K562 (cell line): ENCODE results near the gene PCNX3. TPM values are rescaled to one million over a fixed set of nuclear protein-coding genes. Genes with fewer than 3 reads are reported as not detected.

Experiments used
- ATAC-seq: fragments of 200-7000 bp; cut with Tn5 transposase; 3 replicates; pipeline ENCODE4 v1.9.1; 2020; ENCODE audit warnings: moderate library complexity
- BruUV-seq: library from RNA; stranded (reverse); fragments of 400-500 nt; replicated peaks from 2 replicates; lab custom pipeline; 2021; lab: Mats Ljungman, UMichigan
- CTCF ChIA-PET: fragments of 300-600 bp; formaldehyde crosslinking; extraction: SDS; loops from one replicate; lab custom pipeline; 2021; ENCODE audit warnings: low intra/inter-chr PET ratio; lab: Yijun Ruan, JAX
- POLR2A ChIA-PET: fragments of 300-600, 350-650 bp; sonication (Branson Sonifier 250); formaldehyde crosslinking; extraction: SDS; loops from one replicate; lab custom pipeline; 2021; ENCODE audit warnings: antibody characterized with exemption, inconsistent platforms; lab: Yijun Ruan, JAX
- DNase-seq, 4 experiments: peaks; one replicate each; pipeline versions ENCODE4 v3.0.0 to v3.0.0-alpha.2; 2011 to 2018; ENCODE audit warnings: low spot score in 3 of 4, mixed read lengths in 3 of 4; ENCODE audit errors: extremely low read depth in 1 of 4
- FAIRE-seq: peaks from 2 replicates; lab custom pipeline; 2011; peaks lifted over from hg19 to GRCh38; lab: Jason Lieb, UNC
- H2AFZ ChIP-seq: 2 replicates; pipeline ENCODE4 v1.6.0; 2011; ENCODE audit warnings: low read depth, low read length, control low read depth, inconsistent platforms
- H3K27ac ChIP-seq: fragments of 200-600 bp; 3 replicates; pipeline ENCODE4 v1.8.0; 2011; ENCODE audit warnings: low read depth, mild to moderate bottlenecking, control low read depth, inconsistent platforms, low read length, moderate library complexity, mixed read lengths; ENCODE audit errors: extremely low read depth
- H3K27me3 ChIP-seq, 2 experiments: fragments of 300-600 bp in 1 of 2; 2 replicates in 1 of 2; 3 replicates in 1 of 2; pipeline versions ENCODE4 v1.6.0 to v1.8.0; 2011; ENCODE audit warnings: inconsistent platforms in 2 of 2, low read length in 2 of 2, mild to moderate bottlenecking in 1 of 2, mixed read lengths in 1 of 2, moderate library complexity in 1 of 2; ENCODE audit not compliant: control insufficient read depth in 2 of 2, insufficient read depth in 2 of 2
- H3K36me3 ChIP-seq: fragments of 300-600 bp; 3 replicates; pipeline ENCODE4 v1.8.0; 2011; ENCODE audit warnings: mild to moderate bottlenecking, low read length, inconsistent platforms; ENCODE audit not compliant: control insufficient read depth, insufficient read depth
- H3K4me1 ChIP-seq, 2 experiments: fragments of 200-600 bp in 1 of 2; replicated peaks in 1 of 2; 2 replicates in 1 of 2; 3 replicates in 1 of 2; pipeline versions ENCODE4 v1.5.1 to v1.8.0; 2011; ENCODE audit warnings: inconsistent platforms in 2 of 2, low read length in 2 of 2, mild to moderate bottlenecking in 1 of 2, mixed read lengths in 1 of 2, moderate library complexity in 1 of 2; ENCODE audit not compliant: control insufficient read depth in 2 of 2, insufficient read depth in 2 of 2
- H3K4me2 ChIP-seq: 2 replicates; pipeline ENCODE4 v1.6.1; 2011; ENCODE audit warnings: low read length, control low read depth, inconsistent platforms, mixed read lengths; ENCODE audit not compliant: insufficient read depth
- H3K4me3 ChIP-seq: fragments of 200-600 bp; sonication (generic), shearing (Covaris generic); 2 replicates; pipeline ENCODE4 v1.5.1; 2016; ENCODE audit warnings: control low read depth, inconsistent platforms
- H3K79me2 ChIP-seq: fragments of 200-600 bp; 3 replicates; pipeline ENCODE4 v1.8.0; 2011; ENCODE audit warnings: low read length, inconsistent platforms; ENCODE audit not compliant: control insufficient read depth, insufficient read depth
- H3K9ac ChIP-seq, 2 experiments: 2 replicates each; pipeline versions ENCODE4 v1.6.0 to v1.6.1; 2011; ENCODE audit warnings: low read depth in 2 of 2, low read length in 2 of 2, control low read depth in 1 of 2, inconsistent platforms in 1 of 2, mild to moderate bottlenecking in 1 of 2, mixed read lengths in 1 of 2; ENCODE audit not compliant: insufficient read depth in 1 of 2
- H3K9me1 ChIP-seq: one replicate; pipeline ENCODE4 v1.6.0; 2011; ENCODE audit warnings: inconsistent platforms, mild to moderate bottlenecking, low read length, moderate library complexity; ENCODE audit not compliant: control insufficient read depth, insufficient read depth
- H3K9me3 ChIP-seq: replicated peaks from 2 replicates; pipeline ENCODE4 v1.5.1; 2011; ENCODE audit warnings: low read depth, low read length, inconsistent platforms; ENCODE audit not compliant: control insufficient read depth, insufficient read depth
- H4K20me1 ChIP-seq: replicated peaks from 2 replicates; pipeline ENCODE4 v1.6.1; 2011; ENCODE audit warnings: low read length, inconsistent platforms, mixed read lengths; ENCODE audit not compliant: control insufficient read depth, insufficient read depth
- EGR1 ChIP-seq: fragments of 450-650 bp; conservative IDR thresholded peaks from 2 replicates; pipeline ENCODE4 v1.6.1; 2017; ENCODE audit warnings: mild to moderate bottlenecking
- GABPB2 ChIP-seq: fragments of 250-450 bp; sonication (Bioruptor Pico); conservative IDR thresholded peaks from 2 replicates; pipeline ENCODE4 v1.5.1; 2021; ENCODE audit warnings: mild to moderate bottlenecking
- IFI16 ChIP-seq: fragments of 250-450 bp; sonication (Bioruptor Pico); IDR thresholded peaks from 2 replicates; pipeline ENCODE4 v2.1.2; 2022; ENCODE audit warnings: mild to moderate bottlenecking, inconsistent platforms
- IRF9 ChIP-seq: fragments of 450-650 bp; IDR thresholded peaks from 2 replicates; pipeline ENCODE4 v1.6.1; 2016; ENCODE audit warnings: missing biosample characterization, missing genetic modification characterization
- MAFF ChIP-seq: IDR thresholded peaks from 2 replicates; pipeline ENCODE4 v1.6.1; 2012; ENCODE audit warnings: low read length, improper control_type of control experiment
- MCM3 ChIP-seq: fragments of 450-650 bp; IDR thresholded peaks from 2 replicates; pipeline ENCODE4 v1.6.1; 2016
- NCOA6 ChIP-seq: fragments of 450-650 bp; IDR thresholded peaks from 2 replicates; pipeline ENCODE4 v1.6.1; 2017; ENCODE audit warnings: mild to moderate bottlenecking
- NUFIP1 ChIP-seq: fragments of 450-650 bp; IDR thresholded peaks from 2 replicates; pipeline ENCODE4 v1.6.1; 2018; ENCODE audit not compliant: partially characterized antibody
- POLR2G ChIP-seq: fragments of 200-400 bp; formaldehyde crosslinking; IDR thresholded peaks from 2 replicates; pipeline ENCODE4 v1.6.1; 2017; ENCODE audit warnings: low read depth, mild to moderate bottlenecking, antibody characterized with exemption, low read length, moderate library complexity
- THRAP3 ChIP-seq: fragments of 450-650 bp; IDR thresholded peaks from 2 replicates; pipeline ENCODE4 v1.6.1; 2016; ENCODE audit warnings: mild to moderate bottlenecking, inconsistent platforms, borderline replicate concordance
- ZBTB17 ChIP-seq: fragments of 450-650 bp; formaldehyde crosslinking; IDR thresholded peaks from 2 replicates; pipeline ENCODE4 v1.4.0; 2020; ENCODE audit warnings: mild to moderate bottlenecking
- ZNF24 ChIP-seq: fragments of 450-650 bp; IDR thresholded peaks from 2 replicates; pipeline ENCODE4 v1.6.1; 2016
- WGBS: fragments of 100-300 bp; shearing (Covaris generic); methylation state at CpG from one replicate; pipeline ENCODE4 v1.1.6; 2016; ENCODE audit warnings: low coverage, mixed read lengths; ENCODE audit not compliant: insufficient coverage; ENCODE audit errors: missing lambda C conversion rate; 5-methylcytosine and 5-hydroxymethylcytosine counted together
- in situ Hi-C: fragments of 300-500 bp; cut with MboI; formaldehyde crosslinking; loops from 4 replicates; pipeline ENCODE4 v1.15.0; 2018; ENCODE audit warnings: inconsistent platforms, mixed read lengths
- intact Hi-C: fragments of 100-400 bp; cut with micrococcal nuclease; formaldehyde crosslinking; loops from 2 replicates; pipeline ENCODE4 v1.14.2; 2022
- polyA plus RNA-seq, 8 experiments: library from polyadenylated mRNA; depleted of rRNA in 4 of 8; stranded (reverse) in 5 of 8; unstranded in 3 of 8; fragments of >200 nt; fragmentation: Nextera tagmentation in 2 of 8; fragmentation: Illumina TruSeq in 1 of 8; extraction: Ambion mirVana in 2 of 8; extraction: Trizol in 1 of 8; gene quantifications; 2 replicates each; pipeline versions ENCODE4 v1.2.1 to v1.2.3, GENCODE V29; 2011 to 2014; ENCODE audit warnings: inconsistent platforms in 1 of 8, missing spikeins in 1 of 8
- total RNA-seq, 7 experiments: library from RNA; depleted of rRNA in 6 of 7; stranded (reverse); fragments of >200 nt in 6 of 7; fragmentation: Illumina TruSeq in 2 of 7; extraction: Trizol in 2 of 7; gene quantifications; 2 replicates each; pipeline versions ENCODE4 v1.2.1 to v1.2.3, GENCODE V29; 2011 to 2021; ENCODE audit warnings: low replicate concordance in 1 of 7
- TF ChIP-seq, protein P1 (sequence below): sonication (generic); formaldehyde crosslinking; IDR thresholded peaks from 2 replicates; pipeline ENCODE4 v1.4.0; 2020; ENCODE audit warnings: mild to moderate bottlenecking, missing genetic modification reagents

The PCNX3 gene
- total and polyA plus RNA-seq, 9 of the 15 experiments (the other 6 are each of a cell fraction or from before 2014, with no cell fraction given), result 0.11 to 47.8 (median 12.8) TPM

DNA sequence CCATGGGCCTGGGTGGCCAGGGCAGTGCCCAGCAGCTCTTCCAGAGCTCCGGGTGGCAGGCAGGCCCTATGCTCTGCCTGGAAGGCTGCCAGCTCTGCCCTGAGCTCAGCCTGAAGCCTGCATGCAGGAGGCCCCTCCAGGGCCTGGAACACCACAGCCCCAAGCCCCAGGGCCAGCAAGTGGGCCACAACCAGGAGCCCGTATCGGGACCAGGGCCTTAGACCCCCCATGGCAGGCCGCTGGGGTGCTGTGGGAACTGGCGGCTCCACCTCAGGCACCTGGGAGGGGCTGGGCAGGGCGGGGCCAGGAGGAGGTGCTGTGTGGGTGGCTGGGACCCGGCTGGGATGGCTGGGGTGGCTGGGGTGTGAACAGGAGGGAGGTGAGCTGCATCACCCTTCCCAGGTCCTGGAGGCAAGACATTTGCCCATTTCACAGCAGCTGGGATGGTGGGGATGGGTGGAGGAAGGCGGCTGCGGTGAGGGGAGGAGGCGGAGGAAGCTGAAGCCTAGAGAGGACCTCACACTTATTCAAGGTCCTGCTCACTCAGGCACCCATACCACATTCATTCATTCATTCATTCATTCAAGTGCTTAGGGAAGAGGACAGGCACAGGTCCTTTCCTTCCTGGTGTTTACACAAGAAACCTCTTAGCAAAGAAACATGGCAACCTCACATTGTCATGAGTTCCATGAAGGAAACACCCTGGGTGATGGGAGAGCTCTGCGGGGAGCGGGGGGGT lies 19.9 kb upstream of the PCNX3 start, which contains the start of gene KCNK7 (continued):
- no peak for TF ChIP-seq IRF9 (tag)
- TF ChIP-seq MAFF, result no peak
- TF ChIP-seq, protein P1, sequence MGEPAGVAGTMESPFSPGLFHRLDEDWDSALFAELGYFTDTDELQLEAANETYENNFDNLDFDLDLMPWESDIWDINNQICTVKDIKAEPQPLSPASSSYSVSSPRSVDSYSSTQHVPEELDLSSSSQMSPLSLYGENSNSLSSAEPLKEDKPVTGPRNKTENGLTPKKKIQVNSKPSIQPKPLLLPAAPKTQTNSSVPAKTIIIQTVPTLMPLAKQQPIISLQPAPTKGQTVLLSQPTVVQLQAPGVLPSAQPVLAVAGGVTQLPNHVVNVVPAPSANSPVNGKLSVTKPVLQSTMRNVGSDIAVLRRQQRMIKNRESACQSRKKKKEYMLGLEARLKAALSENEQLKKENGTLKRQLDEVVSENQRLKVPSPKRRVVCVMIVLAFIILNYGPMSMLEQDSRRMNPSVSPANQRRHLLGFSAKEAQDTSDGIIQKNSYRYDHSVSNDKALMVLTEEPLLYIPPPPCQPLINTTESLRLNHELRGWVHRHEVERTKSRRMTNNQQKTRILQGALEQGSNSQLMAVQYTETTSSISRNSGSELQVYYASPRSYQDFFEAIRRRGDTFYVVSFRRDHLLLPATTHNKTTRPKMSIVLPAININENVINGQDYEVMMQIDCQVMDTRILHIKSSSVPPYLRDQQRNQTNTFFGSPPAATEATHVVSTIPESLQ (CRISPR knock-in tag), result no peak
- no peak for TF ChIP-seq THRAP3
- TF ChIP-seq GABPB2, result no peak
- peak; percentile 95 for TF ChIP-seq ZNF24
- TF ChIP-seq EGR1, result peak; percentile 31; the same call in 1 of the 2 replicates

DNA sequence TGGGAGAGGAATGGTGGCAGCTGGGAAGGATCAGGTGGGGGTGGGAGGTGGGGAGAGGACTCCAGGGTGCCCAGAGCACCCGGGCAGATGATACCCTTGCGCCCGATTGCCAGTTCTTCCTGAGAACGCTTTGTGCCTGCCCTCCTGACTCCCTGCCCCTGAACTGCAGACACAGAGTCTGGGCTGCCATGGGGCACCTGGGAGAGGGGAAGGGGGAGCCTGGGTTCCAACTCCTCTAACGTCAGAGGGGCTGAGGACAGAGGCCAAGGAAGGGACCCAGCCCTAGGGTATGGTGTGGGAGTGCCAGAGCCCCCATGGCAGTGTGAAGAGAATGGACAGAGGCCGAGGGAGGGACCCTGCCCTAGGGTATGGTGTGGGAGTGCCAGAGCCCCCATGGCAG lies 19.1 kb upstream of the PCNX3 start:
- Histone ChIP-seq H3K27ac (no peak overlapping the region), H3K9me1 (no peaks in the 10 kb centered on the region), H3K4me1 (peaks cover 6 to 47% of the 10 kb centered on the region in 2 experiments; a peak in 4 of 5 replicates), H3K9me3 (no peaks in the 10 kb centered on the region), H3K79me2 (no peaks in the 10 kb centered on the region), H3K9ac (peak overlapping the region in 1 of 2 experiments; percentile 69; a peak in 2 of 4 replicates), H2AFZ (no peak overlapping the region), H4K20me1 (no peaks in the 10 kb centered on the region), H3K4me2 (no peak overlapping the region), H3K4me3 (no peak overlapping the region), H3K36me3 (peaks cover 35% of the 10 kb centered on the region; the same call in 1 of the 3 replicates), H3K27me3 (no peaks in the 10 kb centered on the region)
- no peak for DNase-seq
- no peak for ATAC-seq
- WGBS, result 50% methylated on average over 3 of the region's 6 CpGs
- BruUV-seq, result no TSS peak
- TF ChIP-seq NUFIP1 (no peak), MCM3 (no peak), ZBTB17 (no peak), POLR2G (peak; percentile 23; the same call in 1 of the 2 replicates), IFI16 (CRISPR knock-in tag) (no peak), NCOA6 (no peak)
- intact Hi-C loops, result no loop called here
- in situ Hi-C loops, result no loop called here
- ChIA-PET POLR2A (interaction anchor here (0.6 to 3.4 kb wide), 5 partner anchors 10 to 205 kb away, joined by 3 to 17 read pairs (median 8); partner anchors contain the start of genes MALAT1 and PCNX3), CTCF (no interaction called here)
- FAIRE-seq, result no peak
